Measurements from ENCODE around the gene BTBD6. TPM values are rescaled to one million over a fixed set of nuclear protein-coding genes. Genes with fewer than 3 reads are reported as not detected.
A peak's percentile ranks its signal among the peaks of the same experiment; 100 is the strongest.

The BTBD6 gene
- total RNA-seq, 2 experiments from 2014 or later = 36.9 to 37.6 TPM

DNA sequence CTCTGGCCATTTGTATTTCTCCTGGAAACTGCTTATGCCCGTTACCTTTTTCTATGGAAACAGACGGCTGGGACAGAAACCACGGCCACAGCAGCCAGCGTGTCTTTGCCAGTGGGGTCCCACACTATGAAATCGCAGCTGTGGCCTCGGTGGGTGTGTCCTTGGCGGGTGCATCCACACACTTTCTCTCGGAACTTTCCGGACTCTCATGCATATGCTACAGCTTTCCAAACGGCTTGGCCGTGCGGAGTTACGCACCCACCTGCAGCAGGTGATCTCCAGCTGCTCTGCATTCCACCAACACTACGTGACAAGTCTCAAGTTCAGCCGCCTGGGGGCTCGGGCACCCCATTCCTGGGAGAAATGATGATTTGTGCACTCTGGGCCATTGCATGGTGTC, 1.3 kb upstream of the BTBD6 start:
- Histone ChIP-seq H3K4me1 (ENCODE audit: insufficient read depth, low read length) (peaks cover 27% of the 10 kb centered on the region), H3K27ac (ENCODE audit: low read depth in 1 of 2, low read length in 2 of 2) (no peak overlapping the region), H3K27me3 (ENCODE audit: control insufficient read depth in 1 of 2, insufficient read depth in 2 of 2, low read length in 2 of 2) (no peaks in the 10 kb centered on the region), H3K36me3 (ENCODE audit: insufficient read depth, low read length) (peaks cover 34% of the 10 kb centered on the region), H3K4me3 (ENCODE audit: low read length) (no peak overlapping the region), H3K9me3 (ENCODE audit: control insufficient read depth in 1 of 2, insufficient read depth in 1 of 2, low read length in 2 of 2) (no peaks in the 10 kb centered on the region)
- H3K36me3 Mint-ChIP-seq (ENCODE audit: low read depth) = peaks cover 36% of the 10 kb centered on the region
- peak overlapping the region; percentile 87 for H3K4me3 Mint-ChIP-seq
- intact Hi-C loops (cut with DNase I, micrococcal nuclease) = no loop called here
- ATAC-seq (ENCODE audit: poor library complexity) = no peak
- peak overlapping the region; percentile 82 for H3K27ac Mint-ChIP-seq
- TF ChIP-seq, protein P1, sequence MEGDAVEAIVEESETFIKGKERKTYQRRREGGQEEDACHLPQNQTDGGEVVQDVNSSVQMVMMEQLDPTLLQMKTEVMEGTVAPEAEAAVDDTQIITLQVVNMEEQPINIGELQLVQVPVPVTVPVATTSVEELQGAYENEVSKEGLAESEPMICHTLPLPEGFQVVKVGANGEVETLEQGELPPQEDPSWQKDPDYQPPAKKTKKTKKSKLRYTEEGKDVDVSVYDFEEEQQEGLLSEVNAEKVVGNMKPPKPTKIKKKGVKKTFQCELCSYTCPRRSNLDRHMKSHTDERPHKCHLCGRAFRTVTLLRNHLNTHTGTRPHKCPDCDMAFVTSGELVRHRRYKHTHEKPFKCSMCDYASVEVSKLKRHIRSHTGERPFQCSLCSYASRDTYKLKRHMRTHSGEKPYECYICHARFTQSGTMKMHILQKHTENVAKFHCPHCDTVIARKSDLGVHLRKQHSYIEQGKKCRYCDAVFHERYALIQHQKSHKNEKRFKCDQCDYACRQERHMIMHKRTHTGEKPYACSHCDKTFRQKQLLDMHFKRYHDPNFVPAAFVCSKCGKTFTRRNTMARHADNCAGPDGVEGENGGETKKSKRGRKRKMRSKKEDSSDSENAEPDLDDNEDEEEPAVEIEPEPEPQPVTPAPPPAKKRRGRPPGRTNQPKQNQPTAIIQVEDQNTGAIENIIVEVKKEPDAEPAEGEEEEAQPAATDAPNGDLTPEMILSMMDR (IDR thresholded peaks at IDR 0.05) = no peak
- CTCF ChIA-PET = no interaction called here
- POLR2A ChIA-PET = interaction anchor here (3.3 kb wide), 1 partner anchor 54 kb away, joined by 32 read pairs; the partner anchor contains the start of gene BRF1
- no peaks in the 10 kb centered on the region for H3K27me3 Mint-ChIP-seq
- peaks cover 27% of the 10 kb centered on the region for H3K4me1 Mint-ChIP-seq (ENCODE audit: low read depth)
- peak in 1 of 14 experiments; percentile 24 for DNase-seq
- H3K9me3 Mint-ChIP-seq = no peaks in the 10 kb centered on the region

DNA sequence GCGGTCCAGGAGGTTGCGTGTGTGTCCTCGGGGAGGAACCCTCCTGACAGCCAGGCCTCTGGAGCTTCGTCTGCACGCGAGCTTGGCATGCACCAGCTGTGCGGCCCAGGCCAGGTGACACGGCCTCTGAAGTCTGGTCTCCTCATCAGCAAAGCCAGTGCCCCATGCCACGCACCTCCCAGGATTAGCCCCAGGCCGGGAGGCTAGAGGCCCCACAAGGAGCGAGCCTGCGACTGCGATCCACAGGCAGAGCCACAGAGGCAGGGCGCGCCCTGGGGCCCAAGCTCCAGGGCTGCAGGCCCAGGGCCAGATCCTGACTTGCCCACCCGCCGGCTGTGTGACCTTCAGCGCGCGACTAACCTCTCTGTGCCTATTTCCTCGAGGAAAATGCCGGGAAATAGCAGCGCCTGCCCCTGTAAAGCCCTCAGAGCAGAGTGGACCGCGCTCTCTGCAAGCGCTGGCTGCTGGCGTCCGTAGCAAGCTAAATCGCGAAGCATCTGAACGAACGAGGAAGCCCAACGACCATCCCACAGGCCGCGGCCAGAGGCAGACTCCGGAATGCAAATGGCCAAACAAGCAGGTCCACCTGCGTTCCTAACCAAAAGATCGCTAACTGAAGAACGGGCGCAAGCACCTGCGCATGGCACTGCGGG, 492 bp upstream of the BTBD6 start:
- peaks cover 34% of the 10 kb centered on the region for H3K36me3 ChIP-seq (ENCODE audit: insufficient read depth, low read length)
- DNase-seq = peak in 1 of 14 experiments; percentile 43
- H3K9me3 Mint-ChIP-seq = no peaks in the 10 kb centered on the region
- H3K4me3 Mint-ChIP-seq = peak overlapping the region; percentile 87
- H3K27me3 Mint-ChIP-seq = no peaks in the 10 kb centered on the region
- H3K27ac Mint-ChIP-seq = peak overlapping the region; percentile 82
- H3K27me3 ChIP-seq (ENCODE audit: control insufficient read depth in 1 of 2, insufficient read depth in 2 of 2, low read length in 2 of 2) = no peaks in the 10 kb centered on the region
- H3K4me1 ChIP-seq (ENCODE audit: insufficient read depth, low read length) = peaks cover 27% of the 10 kb centered on the region
- H3K9me3 ChIP-seq (ENCODE audit: control insufficient read depth in 1 of 2, insufficient read depth in 1 of 2, low read length in 2 of 2) = no peaks in the 10 kb centered on the region
- peaks cover 27% of the 10 kb centered on the region for H3K4me1 Mint-ChIP-seq (ENCODE audit: low read depth)
- ATAC-seq (ENCODE audit: poor library complexity) = no peak
- H3K36me3 Mint-ChIP-seq (ENCODE audit: low read depth) = peaks cover 40% of the 10 kb centered on the region
- ChIA-PET POLR2A (interaction anchor here (0.6 to 3.3 kb wide), 6 partner anchors 45 to 68 kb away, joined by 3 to 32 read pairs (median 4); partner anchors contain the start of genes BRF1, NUDT14 and PACS2), CTCF (interaction anchor here (0.5 to 1.7 kb wide), 5 partner anchors 53 to 419 kb away, joined by 3 to 6 read pairs (median 3); partner anchors contain the start of genes BRF1 and PACS2)
- TF ChIP-seq, protein P1 (IDR thresholded peaks at IDR 0.05) = no peak
- intact Hi-C loops (cut with DNase I, micrococcal nuclease) = no loop called here
- H3K4me3 ChIP-seq (ENCODE audit: low read length) = peak overlapping the region; percentile 66
- peak overlapping the region; percentile 33 to 53 for H3K27ac ChIP-seq (ENCODE audit: low read depth in 1 of 2, low read length in 2 of 2)

DNA sequence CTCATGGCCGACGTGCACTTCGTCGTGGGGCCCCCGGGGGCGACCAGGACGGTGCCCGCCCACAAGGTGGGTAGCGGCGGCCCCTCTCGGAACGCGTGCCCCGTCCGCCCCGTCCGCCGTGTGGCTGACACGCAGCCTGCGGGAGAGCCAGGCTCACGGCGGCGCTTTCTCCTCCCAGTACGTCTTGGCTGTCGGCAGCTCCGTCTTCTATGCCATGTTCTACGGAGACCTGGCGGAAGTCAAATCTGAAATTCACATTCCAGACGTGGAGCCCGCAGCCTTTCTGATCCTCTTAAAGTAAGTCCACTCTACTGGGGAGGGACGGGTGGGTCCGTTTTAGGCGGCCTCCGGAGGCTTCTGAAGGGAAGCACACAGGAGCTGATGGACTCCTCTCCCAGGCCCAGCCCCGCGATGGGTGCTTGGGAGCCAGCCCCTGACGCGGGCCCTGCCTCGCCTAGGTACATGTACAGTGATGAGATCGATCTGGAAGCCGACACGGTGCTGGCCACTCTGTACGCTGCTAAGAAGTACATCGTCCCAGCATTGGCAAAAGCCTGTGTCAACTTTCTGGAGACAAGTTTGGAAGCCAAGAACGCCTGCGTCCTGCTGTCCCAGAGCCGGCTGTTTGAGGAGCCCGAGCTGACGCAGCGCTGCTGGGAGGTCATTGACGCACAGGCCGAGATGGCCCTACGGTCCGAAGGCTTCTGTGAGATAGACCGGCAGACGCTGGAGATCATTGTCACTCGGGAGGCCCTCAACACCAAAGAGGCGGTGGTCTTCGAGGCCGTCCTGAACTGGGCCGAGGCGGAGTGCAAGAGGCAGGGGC, 1.1 kb downstream of the BTBD6 start:
- Histone ChIP-seq H3K9me3 (ENCODE audit: control insufficient read depth in 1 of 2, insufficient read depth in 1 of 2, low read length in 2 of 2) (no peaks in the 10 kb centered on the region), H3K36me3 (ENCODE audit: insufficient read depth, low read length) (peaks cover 32% of the 10 kb centered on the region), H3K27ac (ENCODE audit: low read depth in 1 of 2, low read length in 2 of 2) (no peak overlapping the region), H3K27me3 (ENCODE audit: control insufficient read depth in 1 of 2, insufficient read depth in 2 of 2, low read length in 2 of 2) (no peaks in the 10 kb centered on the region), H3K4me1 (ENCODE audit: insufficient read depth, low read length) (peaks cover 27% of the 10 kb centered on the region), H3K4me3 (ENCODE audit: low read length) (peak overlapping the region; percentile 26)
- ChIA-PET CTCF (interaction anchor here (0.6 to 1.7 kb wide), 3 partner anchors 52 to 440 kb away, joined by 3 to 6 read pairs (median 3); partner anchors contain the start of gene BRF1), POLR2A (interaction anchor here (2.1 to 3.3 kb wide), 2 partner anchors 52 to 65 kb away, joined by 18 to 32 read pairs; partner anchors contain the start of genes BRF1 and PACS2)
- Mint-ChIP-seq H3K9me3 (no peaks in the 10 kb centered on the region), H3K4me3 (peak overlapping the region; percentile 83), H3K27me3 (no peaks in the 10 kb centered on the region), H3K36me3 (ENCODE audit: low read depth) (peaks cover 47% of the 10 kb centered on the region), H3K27ac (peak overlapping the region; percentile 81), H3K4me1 (ENCODE audit: low read depth) (peaks cover 27% of the 10 kb centered on the region)
- no peak for ATAC-seq (ENCODE audit: poor library complexity)
- peak in 1 of 14 experiments; percentile 32 for DNase-seq
- intact Hi-C loops (cut with DNase I, micrococcal nuclease) = no loop called here
- TF ChIP-seq, protein P1 (IDR thresholded peaks at IDR 0.05) = no peak
